GM18519 (cell line): ENCODE measurements around the gene MAN1B1.

Experiments
- ATAC-seq: cut with Tn5 transposase; IDR thresholded peaks from one replicate; pipeline ENCODE4 v1.9.1; 2021; ENCODE audit warnings: mild to moderate bottlenecking, moderate library complexity; ENCODE audit not compliant: unreplicated experiment, low FRiP score

The MAN1B1 gene

GRCh38 chr9:137083394-137084004, 3.3 kb upstream of the MAN1B1 start:
- ATAC-seq: no peak

GRCh38 chr9:137084526-137084925, 2.3 kb upstream of the MAN1B1 start:
- no peak for ATAC-seq

DNA sequence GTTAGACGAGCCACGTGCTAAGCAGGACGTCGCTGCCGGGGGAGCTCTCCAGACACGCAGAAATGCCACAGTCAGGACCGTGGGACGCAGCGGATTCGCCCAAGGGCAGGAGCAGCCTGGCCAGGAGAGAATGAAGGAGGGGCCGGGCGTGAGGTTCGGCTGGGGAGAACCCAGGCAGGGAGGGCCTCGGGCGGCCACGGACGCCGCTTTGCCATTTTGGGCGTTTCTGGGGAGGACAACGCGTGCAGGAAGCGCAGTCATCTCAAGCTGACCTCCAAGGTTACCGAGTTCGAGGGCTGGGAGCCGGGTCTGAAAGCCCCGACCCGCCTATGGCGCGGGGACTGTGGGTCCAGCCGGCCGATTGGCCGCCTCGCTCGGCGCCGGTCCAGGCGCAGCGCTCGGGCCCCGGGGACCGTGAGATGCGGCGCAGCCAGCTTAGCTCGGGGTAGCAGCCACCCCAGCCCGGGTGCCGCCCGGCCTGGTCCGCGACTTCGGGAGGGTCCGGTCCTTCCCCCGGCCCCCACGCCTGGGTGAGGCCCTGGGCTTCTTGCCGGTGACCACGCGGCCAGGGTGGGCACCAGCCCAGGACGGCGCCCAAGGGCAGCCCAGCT, 760 bp upstream of the MAN1B1 start:
- no peak for ATAC-seq

DNA sequence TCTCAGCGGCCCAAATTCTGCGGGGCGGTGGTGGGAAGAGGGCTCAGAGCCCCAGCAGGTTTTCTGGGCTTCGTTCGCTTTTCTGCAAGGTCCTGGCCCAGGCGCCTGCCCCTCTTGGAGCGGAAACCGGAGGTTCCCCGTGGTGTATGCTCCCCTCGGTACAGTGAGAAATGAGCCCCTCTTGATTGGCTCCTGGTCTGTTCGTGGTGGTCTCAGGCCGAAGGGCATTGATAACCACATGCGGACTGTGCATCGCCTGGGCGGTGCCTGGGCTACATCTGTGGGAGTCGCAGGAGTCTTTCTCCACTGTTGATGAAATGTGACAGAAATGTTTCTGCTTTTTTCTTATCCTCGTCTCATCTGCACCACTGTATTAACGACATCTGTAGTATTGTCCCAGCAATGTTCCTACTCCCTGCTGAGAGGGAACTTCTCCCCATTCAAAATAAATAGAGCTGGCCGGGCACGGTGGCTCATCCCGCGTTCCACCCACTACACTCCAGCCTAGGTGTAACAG, 682 bp downstream of the MAN1B1 start:
- ATAC-seq: no peak

- ATAC-seq: no peak
These were observed 1.3 kb downstream of the MAN1B1 start for GRCh38 chr9:137088121-137088520.

GRCh38 chr9:137089232-137089947, 2.6 kb downstream of the MAN1B1 start:
- ATAC-seq: no peak

GRCh38 chr9:137095664-137096517, 9.1 kb downstream of the MAN1B1 start:
- no peak for ATAC-seq

- no peak for ATAC-seq
These were observed 10.2 kb downstream of the MAN1B1 start for GRCh38 chr9:137096785-137097546.

- no peak for ATAC-seq
These were observed 11.1 kb downstream of the MAN1B1 start for GRCh38 chr9:137097761-137098462.

- no peak for ATAC-seq
These were observed 12.4 kb downstream of the MAN1B1 start for GRCh38 chr9:137099231-137099630.

DNA sequence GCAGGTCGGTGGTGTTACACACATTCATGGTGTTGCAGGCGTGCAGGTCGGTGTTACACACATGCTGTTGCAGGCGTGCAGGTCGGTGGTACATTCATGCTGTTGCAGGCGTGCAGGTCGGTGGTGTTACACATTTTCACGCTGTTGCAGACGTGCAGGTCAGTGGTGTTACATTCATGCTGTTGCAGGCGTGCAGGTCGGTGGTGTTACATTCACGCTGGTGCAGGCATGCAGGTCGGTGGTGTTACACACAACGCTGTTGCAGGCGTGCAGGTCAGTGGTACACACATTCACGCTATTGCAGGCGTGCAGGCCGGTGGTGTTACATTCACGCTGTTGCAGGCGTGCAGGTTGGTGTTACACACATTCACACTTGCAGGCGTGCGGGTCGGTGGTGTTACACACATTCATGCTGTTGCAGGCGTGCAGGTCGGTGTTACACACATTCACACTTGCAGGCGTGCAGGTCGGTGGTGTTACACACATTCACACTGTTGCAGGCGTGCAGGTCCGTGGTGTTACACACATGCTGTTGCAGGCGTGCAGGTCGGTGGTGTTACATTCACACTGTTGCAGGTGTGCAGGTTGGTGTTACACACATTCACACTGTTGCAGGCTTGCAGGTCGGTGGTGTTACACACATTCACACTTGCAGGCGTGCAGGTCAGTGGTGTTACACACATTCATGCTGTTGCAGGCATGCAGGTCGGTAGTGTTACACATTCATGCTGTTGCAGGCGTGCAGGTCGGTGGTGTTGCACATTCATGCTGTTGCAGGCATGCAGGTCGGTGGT, 16.6 kb downstream of the MAN1B1 start:
- no peak for ATAC-seq

DNA sequence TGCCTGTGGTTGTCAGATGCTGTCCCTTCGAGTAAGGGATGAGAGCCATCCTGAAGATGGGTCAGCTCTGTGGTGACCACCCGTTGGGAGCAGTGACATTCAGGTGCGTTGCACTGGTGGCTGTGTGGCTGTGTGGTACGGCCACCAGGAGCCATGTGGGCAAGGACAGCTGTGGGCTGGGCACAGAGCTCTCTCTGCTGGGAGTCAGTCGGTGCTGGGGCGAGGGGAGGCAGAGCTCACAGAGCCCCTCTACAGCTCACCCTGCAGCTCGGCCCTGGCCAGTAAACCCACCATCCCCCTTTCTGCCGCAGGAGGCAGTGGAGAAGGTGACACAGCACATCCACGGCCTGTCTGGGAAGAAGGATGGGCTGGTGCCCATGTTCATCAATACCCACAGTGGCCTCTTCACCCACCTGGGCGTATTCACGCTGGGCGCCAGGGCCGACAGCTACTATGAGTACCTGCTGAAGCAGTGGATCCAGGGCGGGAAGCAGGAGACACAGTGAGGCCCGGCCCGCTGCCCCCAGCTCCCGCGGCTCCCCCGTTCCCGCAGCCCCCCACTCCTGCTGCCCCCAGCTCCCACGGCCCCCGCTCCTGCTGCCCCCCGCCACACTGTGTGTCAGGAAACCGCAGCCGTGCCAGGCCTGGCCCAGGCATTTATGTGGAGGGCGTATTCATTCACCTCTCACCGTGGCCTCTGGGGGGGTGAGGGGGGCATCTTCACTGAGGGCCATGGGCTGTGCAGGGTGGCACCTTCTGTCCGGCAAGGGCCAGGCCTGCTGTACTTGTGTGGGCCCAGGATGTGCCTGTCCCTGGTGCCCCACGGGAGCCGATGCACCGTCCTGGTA, 19.3 kb downstream of the MAN1B1 start:
- ATAC-seq: no peak

GRCh38 chr9:137106662-137107250, 20.0 kb downstream of the MAN1B1 start:
- no peak for ATAC-seq

DNA sequence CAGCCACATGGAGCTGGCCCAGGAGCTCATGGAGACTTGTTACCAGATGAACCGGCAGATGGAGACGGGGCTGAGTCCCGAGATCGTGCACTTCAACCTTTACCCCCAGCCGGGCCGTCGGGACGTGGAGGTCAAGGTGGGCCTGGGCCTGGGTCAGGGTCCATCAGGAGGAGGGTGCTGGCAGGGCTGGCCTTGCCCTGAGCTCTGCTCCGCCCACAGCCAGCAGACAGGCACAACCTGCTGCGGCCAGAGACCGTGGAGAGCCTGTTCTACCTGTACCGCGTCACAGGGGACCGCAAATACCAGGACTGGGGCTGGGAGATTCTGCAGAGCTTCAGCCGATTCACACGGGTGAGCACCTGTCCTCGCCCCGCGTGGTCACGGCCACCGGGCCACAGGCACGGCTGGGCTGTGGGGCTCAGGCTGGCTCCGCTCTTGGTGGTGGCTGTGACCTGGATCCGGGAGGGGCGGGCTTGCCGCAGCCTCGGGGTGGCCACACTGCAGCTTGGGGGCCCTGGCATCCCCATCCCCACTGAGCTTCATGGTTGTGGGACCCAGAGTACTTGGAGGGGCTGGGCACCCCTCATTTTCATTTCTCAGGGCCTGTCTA, 20.6 kb downstream of the MAN1B1 start:
- no peak for ATAC-seq

GRCh38 chr9:137107982-137108381, 21.2 kb downstream of the MAN1B1 start:
- no peak for ATAC-seq

- ATAC-seq: no peak
These were observed 21.9 kb downstream of the MAN1B1 start for GRCh38 chr9:137108608-137109249.
